ENCODE results near the gene NCAM1.

DNA sequence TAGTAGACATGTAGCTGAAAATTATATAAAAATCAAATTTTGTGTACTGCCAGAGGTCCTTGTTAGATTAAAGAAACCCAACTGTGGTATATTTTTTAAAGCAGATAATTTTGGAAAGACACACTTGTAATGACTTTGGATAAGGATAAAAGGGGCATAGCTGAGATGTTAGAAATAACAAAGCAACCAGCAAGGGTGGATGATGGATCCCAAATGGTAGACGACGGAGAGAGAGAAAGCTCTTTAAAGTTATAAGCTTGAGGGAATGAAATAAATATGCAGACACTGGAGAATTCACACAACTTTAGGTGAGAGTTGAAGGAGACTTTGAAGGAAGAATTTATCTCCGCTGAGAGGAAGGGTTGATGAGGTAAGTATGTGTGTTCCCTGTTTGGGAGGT is 10.6 kb downstream of the NCAM1 start:
- TF ChIP-seq, protein P1, sequence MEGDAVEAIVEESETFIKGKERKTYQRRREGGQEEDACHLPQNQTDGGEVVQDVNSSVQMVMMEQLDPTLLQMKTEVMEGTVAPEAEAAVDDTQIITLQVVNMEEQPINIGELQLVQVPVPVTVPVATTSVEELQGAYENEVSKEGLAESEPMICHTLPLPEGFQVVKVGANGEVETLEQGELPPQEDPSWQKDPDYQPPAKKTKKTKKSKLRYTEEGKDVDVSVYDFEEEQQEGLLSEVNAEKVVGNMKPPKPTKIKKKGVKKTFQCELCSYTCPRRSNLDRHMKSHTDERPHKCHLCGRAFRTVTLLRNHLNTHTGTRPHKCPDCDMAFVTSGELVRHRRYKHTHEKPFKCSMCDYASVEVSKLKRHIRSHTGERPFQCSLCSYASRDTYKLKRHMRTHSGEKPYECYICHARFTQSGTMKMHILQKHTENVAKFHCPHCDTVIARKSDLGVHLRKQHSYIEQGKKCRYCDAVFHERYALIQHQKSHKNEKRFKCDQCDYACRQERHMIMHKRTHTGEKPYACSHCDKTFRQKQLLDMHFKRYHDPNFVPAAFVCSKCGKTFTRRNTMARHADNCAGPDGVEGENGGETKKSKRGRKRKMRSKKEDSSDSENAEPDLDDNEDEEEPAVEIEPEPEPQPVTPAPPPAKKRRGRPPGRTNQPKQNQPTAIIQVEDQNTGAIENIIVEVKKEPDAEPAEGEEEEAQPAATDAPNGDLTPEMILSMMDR (IDR thresholded peaks at IDR 0.05; ENCODE audit: borderline replicate concordance, extremely low read depth, low read length, poor library complexity, severe bottlenecking): no peak
- no peak for TF ChIP-seq EZH2 (IDR thresholded peaks at IDR 0.05; ENCODE audit: borderline replicate concordance, low read depth, low read length, severe bottlenecking)
